Neural progenitor cell (in vitro differentiated cells): ENCODE measurements around the gene DOK1.

Experiments used
- CTCF ChIP-seq: fragments of 200-600 bp; sonication (generic); IDR thresholded peaks from 2 replicates; pipeline ENCODE4 v1.5.1; 2017; ENCODE audit warnings: antibody characterized with exemption, mild to moderate bottlenecking
- EZH2 ChIP-seq: fragments of 200-600 bp; sonication (generic); IDR thresholded peaks from 2 replicates; pipeline ENCODE4 v1.6.1; 2017; ENCODE audit warnings: antibody characterized with exemption, mild to moderate bottlenecking, moderate library complexity

- TF ChIP-seq CTCF (no peak), EZH2 (no peak)
These were observed 1.1 kb downstream of the DOK1 start for GRCh38 chr2:74555610-74556103.
